Fibroblast of pulmonary artery (primary cell): ENCODE data around the gene KCNJ5.

Experiments used
- DNase-seq: peaks from one replicate; pipeline ENCODE4 v3.0.0-alpha.2; 2010; ENCODE audit warnings: low read depth
- H3K4me3 ChIP-seq: replicated peaks from 2 replicates; pipeline ENCODE4 v1.5.1; 2011; ENCODE audit warnings: low read depth, mild to moderate bottlenecking, control low read depth, low read length, moderate library complexity
- CTCF ChIP-seq: IDR thresholded peaks from 2 replicates; pipeline ENCODE4 v1.5.1; 2011; ENCODE audit warnings: mild to moderate bottlenecking, control low read depth, low read length, inconsistent platforms; ENCODE audit errors: missing control alignments

KCNJ5 gene

GRCh38 chr11:128936606-128937251, 45.6 kb downstream of the KCNJ5 start:
- DNase-seq = no peak
- TF ChIP-seq CTCF = no peak
- no peak overlapping the region for H3K4me3 ChIP-seq

- DNase-seq = no peak
- H3K4me3 ChIP-seq = no peak overlapping the region
- TF ChIP-seq CTCF = no peak
Measured at GRCh38 chr11:128937480-128937879, 46.3 kb downstream of the KCNJ5 start.

- no peak for DNase-seq
- no peak overlapping the region for H3K4me3 ChIP-seq
- no peak for TF ChIP-seq CTCF
Measured at GRCh38 chr11:128938156-128938885, 47.2 kb downstream of the KCNJ5 start.

- no peak for TF ChIP-seq CTCF
- no peak overlapping the region for H3K4me3 ChIP-seq
- DNase-seq = no peak
Measured at GRCh38 chr11:128939591-128939990, 48.4 kb downstream of the KCNJ5 start.

- no peak for DNase-seq
- TF ChIP-seq CTCF = no peak
- no peak overlapping the region for H3K4me3 ChIP-seq
Measured at GRCh38 chr11:128940156-128940555, 49.0 kb downstream of the KCNJ5 start.

GRCh38 chr11:128940603-128941002, 49.4 kb downstream of the KCNJ5 start:
- DNase-seq = no peak
- H3K4me3 ChIP-seq = no peak overlapping the region
- no peak for TF ChIP-seq CTCF

- no peak for TF ChIP-seq CTCF
- no peak overlapping the region for H3K4me3 ChIP-seq
- DNase-seq = no peak
Measured at GRCh38 chr11:128941110-128941509, 50.0 kb downstream of the KCNJ5 start.
